Sigmoid colon (tissue), 7 donors: Measurements from ENCODE around the gene ZYG11B. TPM values are rescaled to one million over a fixed set of nuclear protein-coding genes. Genes with fewer than 3 reads are reported as not detected.
"Not testable (repeated sequence)": the region's sequence is repeated elsewhere in the genome, so short reads cannot be mapped to it uniquely, and the experiment has no call there.

Source experiments
- DNase-seq: peaks from one replicate; pipeline ENCODE4 v3.0.0-alpha.2; 2019
- H3K27ac ChIP-seq, 4 donors: fragments of 200-600 bp; sonication (generic); one replicate each; pipeline ENCODE4 v1.5.1; 2016 to 2019; ENCODE audit warnings: mild to moderate bottlenecking in 1 of 4
- H3K27me3 ChIP-seq, 3 donors: fragments of 200-600 bp; sonication (generic); one replicate each; pipeline ENCODE4 v1.5.1; 2019; ENCODE audit warnings: mild to moderate bottlenecking in 1 of 3
- H3K36me3 ChIP-seq, 4 donors: fragments of 200-600 bp; sonication (generic); one replicate each; pipeline ENCODE4 v1.5.1; 2016 to 2019
- H3K4me1 ChIP-seq, 4 donors: fragments of 200-600 bp; sonication (generic); one replicate each; pipeline ENCODE4 v1.5.1; 2017 to 2019
- H3K4me3 ChIP-seq, 4 donors: fragments of 200-600 bp; sonication (generic); one replicate each; pipeline ENCODE4 v1.5.1; 2017 to 2019; ENCODE audit warnings: mild to moderate bottlenecking in 2 of 4, moderate library complexity in 1 of 4
- H3K9me3 ChIP-seq, 4 donors: fragments of 200-600 bp in 3 of 4; sonication (generic) in 3 of 4; one replicate each; pipeline versions ENCODE4 v1.5.1 to v1.6.1; 2013 to 2019
- CTCF ChIP-seq, 4 experiments: fragments of 450-650 bp in 3 of 4; fragments of 200-600 bp in 1 of 4; IDR thresholded peaks; one replicate each; pipeline ENCODE4 v1.5.1; 2016 to 2019; ENCODE audit warnings: antibody characterized with exemption in 4 of 4, mild to moderate bottlenecking in 3 of 4, moderate library complexity in 2 of 4
- EP300 ChIP-seq, 4 donors: sonication (generic); formaldehyde crosslinking; IDR thresholded peaks; one replicate each; pipeline ENCODE4 v1.6.1; 2017; ENCODE audit warnings: antibody characterized with exemption in 4 of 4
- POLR2A ChIP-seq, 2 donors: fragments of 450-650 bp; IDR thresholded peaks; one replicate each; pipeline ENCODE4 v1.6.1; 2016; ENCODE audit warnings: antibody characterized with exemption in 2 of 2, mild to moderate bottlenecking in 2 of 2, moderate library complexity in 2 of 2
- POLR2AphosphoS5 ChIP-seq, 4 donors: sonication (generic); formaldehyde crosslinking; IDR thresholded peaks; one replicate each; pipeline ENCODE4 v1.6.1; 2017; ENCODE audit warnings: antibody characterized with exemption in 4 of 4
- WGBS, 2 donors: extraction: QIAGEN DNeasy Blood & Tissue Kit; methylation state at CpG; one replicate each; pipeline ENCODE4 v1.1.7; 2013; 5-methylcytosine and 5-hydroxymethylcytosine counted together
- intact Hi-C: fragments of 100-400 bp; cut with DNase I; formaldehyde crosslinking; loops from one replicate; pipeline ENCODE4 v1.15.1; 2023
- polyA plus RNA-seq, 3 donors: library from polyadenylated mRNA; stranded (reverse); fragments of 200-250 nt; gene quantifications; one replicate each; pipeline ENCODE4 v1.2.3, GENCODE V29; 2013
- total RNA-seq, 4 donors: library from RNA; depleted of rRNA; stranded (reverse); fragments of >200 nt; gene quantifications; one replicate each; pipeline ENCODE4 v1.1.0, GENCODE V29; 2016
- donor health status: healthy with polysubstance abuse.
- donor health status: Bipolar disorder and iron deficiency.
- donor health status: healthy.

Gene ZYG11B
- total and polyA plus RNA-seq, 7 donors, result 4.2 to 78.1 (median 55.0) TPM

- no peak overlapping the region for H3K27ac ChIP-seq
- no peak for TF ChIP-seq EP300 (IDR thresholded peaks at IDR 0.05)
- TF ChIP-seq CTCF (IDR thresholded peaks at IDR 0.05), result no peak
- TF ChIP-seq POLR2A (IDR thresholded peaks at IDR 0.05), result no peak
- TF ChIP-seq POLR2AphosphoS5 (IDR thresholded peaks at IDR 0.05), result no peak
- no peak overlapping the region for H3K4me3 ChIP-seq
These were observed 74.8 kb downstream of the ZYG11B start for GRCh38 chr1:52801011-52801410.

GRCh38 chr1:52804083-52804482, 77.8 kb downstream of the ZYG11B start:
- intact Hi-C loops, H3K27ac ChIP-seq, H3K27me3 ChIP-seq, H3K4me1 ChIP-seq, H3K4me3 ChIP-seq, DNase-seq, H3K9me3 ChIP-seq: not testable (repeated sequence)
- 88 to 98% methylated on average over 3 of the region's 3 CpGs for WGBS, 2 donors
- H3K36me3 ChIP-seq, result peaks cover 4 to 57% (median 14%) of the 10 kb centered on the region in 4 donors

More at GRCh38 chr1:52801011-52801410, 74.8 kb downstream of the ZYG11B start:
- H3K27me3 ChIP-seq, result no peaks in the 10 kb centered on the region
- intact Hi-C loops, result no loop called here
- no peaks in the 10 kb centered on the region for H3K9me3 ChIP-seq
- H3K4me1 ChIP-seq, result no peaks in the 10 kb centered on the region
- DNase-seq, result no peak
- H3K36me3 ChIP-seq, result peaks cover 4 to 67% (median 24%) of the 10 kb centered on the region in 4 donors

- TF ChIP-seq POLR2A (IDR thresholded peaks at IDR 0.05) (no peak), CTCF (IDR thresholded peaks at IDR 0.05) (no peak), EP300 (IDR thresholded peaks at IDR 0.05) (no peak), POLR2AphosphoS5 (IDR thresholded peaks at IDR 0.05) (no peak)
- H3K4me1 ChIP-seq, result no peaks in the 10 kb centered on the region
- H3K4me3 ChIP-seq, result no peak overlapping the region
- peaks cover 7 to 86% (median 35%) of the 10 kb centered on the region in 4 donors for H3K36me3 ChIP-seq
- no peak overlapping the region for H3K27ac ChIP-seq
- 92 to 94% methylated on average over 2 of the region's 2 CpGs for WGBS, 2 donors
- H3K27me3 ChIP-seq, result no peaks in the 10 kb centered on the region
- H3K9me3 ChIP-seq, result no peaks in the 10 kb centered on the region
- DNase-seq, result no peak
- intact Hi-C loops, result no loop called here
These were observed 88.2 kb downstream of the ZYG11B start for GRCh38 chr1:52814465-52814864.

GRCh38 chr1:52820830-52821229, 94.6 kb downstream of the ZYG11B start:
- H3K9me3 ChIP-seq, H3K27ac ChIP-seq, H3K4me3 ChIP-seq, intact Hi-C loops, H3K27me3 ChIP-seq, H3K4me1 ChIP-seq, DNase-seq: not testable (repeated sequence)
- peaks cover 14 to 79% (median 23%) of the 10 kb centered on the region in 4 donors for H3K36me3 ChIP-seq
- 97% methylated on average over 5 of the region's 5 CpGs for WGBS, 2 donors

- 5 to 22% methylated on average over 1 of the region's 1 CpG for WGBS, 2 donors
- intact Hi-C loops, result no loop called here
- H3K4me1 ChIP-seq, result no peaks in the 10 kb centered on the region
These were observed 99.6 kb downstream of the ZYG11B start for GRCh38 chr1:52825868-52826267.

More at GRCh38 chr1:52825868-52826267, 99.6 kb downstream of the ZYG11B start:
- H3K27ac ChIP-seq, result no peak overlapping the region
- no peak overlapping the region for H3K4me3 ChIP-seq
- no peak for DNase-seq
- no peak for TF ChIP-seq POLR2A (IDR thresholded peaks at IDR 0.05)
- no peak for TF ChIP-seq POLR2AphosphoS5 (IDR thresholded peaks at IDR 0.05)
- TF ChIP-seq EP300 (IDR thresholded peaks at IDR 0.05), result no peak
- no peak for TF ChIP-seq CTCF (IDR thresholded peaks at IDR 0.05)
- H3K27me3 ChIP-seq, result no peaks in the 10 kb centered on the region
- no peaks in the 10 kb centered on the region for H3K9me3 ChIP-seq
- H3K36me3 ChIP-seq, result peaks cover 0 to 40% (median 10%) of the 10 kb centered on the region in 4 donors
